ENCODE results near the gene PCIF1.

- TF ChIP-seq EZH2 (IDR thresholded peaks at IDR 0.05; ENCODE audit: insufficient read depth, low read length): no peak
- TF ChIP-seq CTCF (IDR thresholded peaks at IDR 0.05; ENCODE audit: insufficient read depth, low read depth, low read length): no peak
Measured at GRCh38 chr20:45937765-45938164, 3.3 kb downstream of the PCIF1 start.

Data from astrocyte (in vitro differentiated cells and primary cell).